GM19467 (cell line): Measurements from ENCODE around the gene NDUFB10.
A peak's percentile ranks its signal among the peaks of the same experiment; 100 is the strongest.
"Not testable (repeated sequence)": the region's sequence is repeated elsewhere in the genome, so short reads cannot be mapped to it uniquely, and the experiment has no call there.

Experiments
- ATAC-seq: cut with Tn5 transposase; IDR thresholded peaks from one replicate; pipeline ENCODE4 v1.9.1; 2021; ENCODE audit warnings: mild to moderate bottlenecking, moderate library complexity; ENCODE audit not compliant: unreplicated experiment

NDUFB10 gene

DNA sequence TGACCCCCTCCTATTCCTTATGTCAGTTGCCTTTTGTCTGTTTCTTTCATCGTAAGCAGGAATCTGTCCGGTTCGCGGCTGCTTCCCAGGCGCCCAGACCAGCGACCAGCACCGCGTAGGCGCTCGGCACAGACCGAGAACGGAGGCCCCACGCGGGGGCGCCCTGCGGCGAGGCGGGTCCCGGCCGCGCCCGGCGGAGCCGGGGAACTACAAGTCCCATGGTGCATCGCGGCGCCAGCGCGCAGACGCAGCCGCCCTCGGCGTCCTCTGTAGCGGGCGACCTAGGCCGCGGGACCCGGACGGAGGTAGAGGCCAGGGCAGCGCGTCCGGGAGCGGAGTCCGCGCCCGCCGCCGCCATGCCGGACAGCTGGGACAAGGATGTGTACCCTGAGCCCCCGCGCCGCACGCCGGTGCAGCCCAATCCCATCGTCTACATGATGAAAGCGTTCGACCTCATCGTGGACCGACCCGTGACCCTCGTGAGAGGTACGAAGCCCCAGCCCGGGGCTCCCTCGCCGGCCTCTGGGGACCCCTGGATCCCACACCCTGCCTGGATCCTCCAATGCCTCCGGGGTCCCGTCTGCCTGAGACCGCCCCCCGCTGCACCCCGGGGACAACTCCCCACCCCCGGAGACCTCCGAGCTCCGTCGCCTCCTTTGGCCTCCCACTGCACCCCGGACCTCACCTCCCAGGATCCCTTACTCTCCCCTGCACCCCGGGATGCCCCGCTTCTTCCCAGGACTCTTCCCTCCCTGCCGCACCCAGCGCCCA, at the start of gene NDUFB10:
Gene NDUFB10 (plus strand): TSS at position 270 of the 771 bp plus-strand sequence. CDS start 87 bp downstream, at position 357.
- ATAC-seq, result peak; percentile 78

- ATAC-seq, result no peak
Measured at GRCh38 chr16:1909561-1910231, 49.6 kb upstream of the NDUFB10 start.

DNA sequence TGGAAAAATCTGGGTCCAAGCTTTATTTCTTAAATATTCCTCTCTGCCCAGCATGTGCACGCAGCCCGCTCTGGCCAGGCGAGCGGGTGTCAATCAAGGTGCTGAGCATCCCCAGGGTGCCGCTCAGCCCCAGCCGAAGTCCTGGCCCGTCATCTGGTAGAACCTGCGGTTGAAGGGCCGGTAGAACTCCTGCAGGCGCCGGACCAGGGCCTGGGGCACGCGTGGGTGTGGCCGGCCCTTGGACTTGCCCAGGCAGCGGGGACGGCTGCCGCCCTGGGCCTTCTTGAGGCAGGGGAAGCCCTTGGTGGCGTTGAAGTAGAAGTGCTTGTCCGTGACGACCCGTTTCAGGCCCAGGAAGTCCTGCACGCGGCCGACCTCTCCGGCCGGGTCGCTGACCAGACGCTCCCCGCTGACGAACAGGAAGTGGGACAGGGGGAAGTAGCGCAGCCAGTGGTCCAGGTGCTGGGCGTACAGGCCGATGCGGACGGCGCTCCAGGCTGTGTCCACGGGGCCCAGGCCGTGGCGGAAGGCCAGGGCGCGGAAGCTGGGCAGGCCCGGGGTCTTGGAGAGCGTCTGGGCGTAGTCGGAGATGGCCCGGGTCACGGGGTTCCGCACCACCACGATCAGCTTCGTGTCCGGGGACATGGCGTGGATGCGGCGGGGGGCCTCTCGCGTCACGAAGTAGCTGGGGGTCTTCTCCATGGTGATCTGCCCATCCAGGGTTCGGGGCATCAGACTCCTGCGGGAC, 47.7 kb upstream of the NDUFB10 start:
- ATAC-seq, result no peak

DNA sequence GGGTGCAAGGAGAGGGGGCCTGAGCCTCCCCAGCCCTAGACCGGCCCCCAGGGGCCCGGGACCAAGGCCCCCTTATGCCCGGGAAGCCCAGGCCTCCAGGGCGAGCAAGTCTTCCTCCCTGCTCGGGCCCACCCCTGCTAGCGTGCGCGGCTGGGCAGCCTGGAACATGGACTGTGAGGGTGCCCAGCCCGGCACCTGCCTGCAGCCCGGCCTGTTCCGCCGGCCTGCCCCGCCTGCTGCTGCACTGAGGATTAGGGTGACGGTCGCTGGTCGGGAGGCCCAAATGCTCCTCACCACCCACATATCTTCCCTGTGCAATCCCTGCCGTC, 47.2 kb upstream of the NDUFB10 start:
- ATAC-seq, result no peak

DNA sequence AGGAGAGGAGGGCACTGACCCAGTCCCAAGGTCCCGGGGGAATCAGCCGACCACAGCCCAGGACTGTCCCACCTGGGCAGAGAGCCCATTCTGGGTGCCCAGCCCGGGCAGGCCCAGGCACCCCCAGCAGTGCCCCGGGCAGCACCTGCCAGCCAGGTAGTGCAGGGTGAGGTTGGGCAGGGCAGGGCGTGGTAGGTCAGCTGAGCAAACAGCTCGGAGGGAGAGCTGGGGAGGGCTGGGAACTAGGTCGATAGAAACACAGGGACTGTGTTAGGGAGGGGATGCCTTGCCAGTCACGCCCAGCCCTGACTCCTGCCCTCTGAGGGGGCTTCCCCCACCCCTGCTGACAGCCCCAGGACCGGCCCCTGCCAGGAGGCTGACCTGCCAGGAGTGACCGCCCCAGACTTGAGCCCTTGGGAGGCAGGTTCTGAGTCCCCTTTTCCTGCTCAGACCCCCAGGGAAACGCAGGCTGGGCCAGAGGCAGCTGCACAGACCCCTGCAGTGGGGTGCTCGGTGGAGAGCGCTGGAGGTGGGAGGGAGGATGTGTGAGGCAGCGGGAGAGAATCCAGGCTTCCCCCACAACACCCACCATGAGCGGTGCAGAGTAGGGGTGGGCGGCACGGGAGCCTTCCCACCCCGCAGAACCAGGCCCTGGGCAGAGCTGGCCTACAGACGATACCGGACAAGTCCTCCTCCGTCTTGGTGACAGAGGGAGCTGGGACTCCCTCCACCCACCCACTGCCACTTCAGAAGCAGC, 45.8 kb upstream of the NDUFB10 start:
- no peak for ATAC-seq

DNA sequence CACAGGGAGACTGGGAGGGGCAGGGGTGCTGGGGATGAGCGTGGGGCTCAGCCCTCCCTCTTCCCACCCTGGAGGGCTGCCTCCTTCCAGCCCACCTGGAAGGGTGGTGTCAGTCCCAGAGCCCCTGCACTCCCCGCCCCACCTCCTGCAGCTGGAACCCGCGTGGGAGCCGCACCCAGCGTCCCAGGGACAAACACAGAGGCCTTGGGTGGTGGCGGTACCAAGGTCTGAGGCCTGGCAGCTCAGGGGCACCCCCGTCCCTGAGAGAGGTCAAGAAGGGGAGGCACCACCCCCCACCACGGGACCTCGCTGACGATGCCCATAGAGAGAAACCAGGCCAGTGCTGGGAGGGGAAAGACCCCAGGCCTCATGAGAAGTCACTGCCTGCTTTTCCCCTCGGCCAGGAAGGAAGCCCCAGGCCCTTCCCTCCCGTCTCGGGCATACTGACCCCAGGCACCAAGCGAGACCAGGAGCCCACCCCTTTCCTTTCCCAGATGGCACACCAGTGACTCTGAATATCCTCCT, 45.2 kb upstream of the NDUFB10 start:
- ATAC-seq, result no peak

GRCh38 chr16:1914988-1915387, 44.4 kb upstream of the NDUFB10 start:
- no peak for ATAC-seq

DNA sequence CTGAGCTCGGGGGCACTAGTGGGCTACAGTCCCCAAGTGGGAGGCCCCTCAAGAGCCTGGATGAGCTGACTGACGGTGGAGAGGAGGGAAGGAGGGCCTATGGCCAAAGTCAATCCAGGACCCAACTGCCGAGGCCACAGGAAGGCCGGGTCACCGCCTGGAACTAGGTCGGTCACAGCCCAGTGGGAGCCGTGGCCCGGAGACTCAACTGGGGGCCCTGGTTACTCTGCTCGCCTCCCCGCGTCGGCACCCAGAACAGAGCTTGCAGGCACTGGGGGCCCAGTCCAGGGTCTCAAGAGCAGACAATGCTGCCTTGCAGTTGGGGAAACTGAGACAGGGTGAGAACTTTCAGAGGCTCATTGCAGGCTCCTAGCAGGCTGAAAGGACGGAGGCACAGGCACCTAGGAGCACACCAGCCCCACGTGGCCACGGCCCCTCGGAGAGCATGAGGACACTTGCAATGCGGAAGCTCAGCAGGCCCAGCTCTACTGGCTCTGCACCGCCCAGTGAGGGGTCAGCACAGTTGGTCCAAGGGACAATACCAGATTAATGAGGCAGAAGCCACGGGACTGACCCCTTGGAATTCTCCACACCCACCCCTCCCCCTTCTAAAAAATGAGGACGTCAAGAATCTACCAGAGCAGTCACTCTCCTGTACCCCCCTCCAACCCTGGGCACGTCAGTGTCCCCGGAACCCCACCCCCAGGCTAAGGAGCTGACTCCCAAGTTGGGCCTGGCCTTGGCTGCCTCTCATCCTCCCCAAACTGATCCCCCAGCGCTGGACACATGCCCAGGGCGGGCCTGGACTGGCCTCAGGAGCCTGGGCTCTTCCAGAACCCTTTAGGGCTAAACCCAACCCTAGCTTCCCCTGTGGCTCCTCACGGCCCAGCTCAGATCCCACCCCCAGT, 43.4 kb upstream of the NDUFB10 start:
- no peak for ATAC-seq

- ATAC-seq, result no peak
Measured at GRCh38 chr16:1916640-1916990, 42.7 kb upstream of the NDUFB10 start.

DNA sequence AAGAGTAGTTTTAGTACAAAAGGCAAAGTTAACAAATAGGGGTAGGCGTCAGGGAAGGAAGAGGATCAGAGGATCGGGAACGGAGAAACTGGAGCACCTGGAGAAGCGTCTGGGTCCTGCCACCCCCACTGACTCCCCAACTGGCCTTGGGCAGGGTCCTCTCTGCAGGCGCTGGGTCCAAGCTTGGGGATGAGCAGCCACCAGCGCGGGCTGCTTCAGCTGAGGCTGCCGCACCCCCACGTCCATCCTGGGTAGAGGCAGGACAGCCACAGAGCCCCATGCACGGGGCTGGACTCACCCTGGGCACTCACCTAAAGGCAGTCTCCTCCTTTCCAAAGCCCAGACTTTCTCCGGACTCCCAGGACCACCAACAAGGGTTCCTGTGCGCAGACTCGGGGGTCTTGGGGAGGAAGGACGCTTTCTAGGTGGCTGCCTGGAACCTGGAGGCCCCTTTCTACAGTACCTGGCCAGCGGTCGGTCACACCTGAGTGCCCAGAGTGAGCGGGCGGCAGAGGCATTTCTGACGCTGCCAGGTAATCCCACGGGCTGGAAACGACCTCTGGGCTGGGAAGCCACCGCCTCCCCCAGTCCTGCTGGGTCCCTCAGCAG, 42.2 kb upstream of the NDUFB10 start:
- no peak for ATAC-seq

GRCh38 chr16:1917665-1918350, 41.5 kb upstream of the NDUFB10 start:
- no peak for ATAC-seq

DNA sequence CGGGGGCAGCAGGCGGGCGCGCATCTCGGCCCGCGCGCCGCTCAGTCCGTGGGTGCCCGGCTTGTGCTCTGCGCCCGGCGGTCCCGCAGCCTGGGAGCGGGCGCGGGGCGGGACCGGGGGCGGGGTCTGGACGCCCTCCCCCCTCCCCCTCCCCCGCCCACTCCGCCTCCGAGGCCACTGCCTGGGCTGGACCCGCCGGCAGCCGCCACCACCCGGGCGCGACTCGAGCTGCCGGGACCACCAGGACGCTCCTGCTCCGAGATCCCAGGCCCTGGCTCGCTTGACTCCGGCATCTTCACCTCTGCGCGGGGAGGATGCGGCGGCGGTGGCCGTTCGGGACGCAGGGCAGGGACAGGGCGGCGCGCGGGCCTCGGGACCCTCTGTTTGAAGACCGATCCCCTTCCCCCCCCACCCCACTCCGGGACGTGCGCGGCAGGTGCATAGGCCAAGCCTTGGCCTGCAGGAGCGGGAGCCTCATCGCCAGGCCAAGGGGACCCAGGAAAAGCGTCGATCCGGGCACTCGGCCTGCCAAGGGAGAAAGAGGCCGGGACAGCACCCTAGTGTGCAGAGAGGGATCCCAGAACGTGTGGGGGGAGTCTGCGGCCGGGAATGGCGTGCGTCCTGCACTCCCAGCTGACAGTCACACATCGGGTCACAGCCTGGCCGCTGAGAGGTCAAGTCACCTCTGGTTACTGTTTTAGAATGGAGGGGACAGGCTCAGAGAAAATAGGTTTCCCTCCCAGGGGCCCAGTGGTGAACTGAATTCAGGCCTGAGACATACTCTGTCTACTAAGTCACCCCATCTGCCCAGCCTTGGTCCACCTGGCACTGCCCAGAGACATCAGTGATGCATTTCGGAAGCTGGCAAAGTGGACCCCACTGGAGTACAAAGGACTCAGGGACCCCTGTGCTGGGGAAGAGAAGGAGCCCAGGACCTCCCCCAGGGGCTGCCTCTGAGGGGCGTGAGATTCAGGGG, 40.7 kb upstream of the NDUFB10 start, which contains the start of gene HS3ST6:
Gene HS3ST6 (minus strand): TSS at position 65 of the 976 bp plus-strand sequence. CDS start 92 bp downstream, outside the sequence.
- ATAC-seq, result no peak

DNA sequence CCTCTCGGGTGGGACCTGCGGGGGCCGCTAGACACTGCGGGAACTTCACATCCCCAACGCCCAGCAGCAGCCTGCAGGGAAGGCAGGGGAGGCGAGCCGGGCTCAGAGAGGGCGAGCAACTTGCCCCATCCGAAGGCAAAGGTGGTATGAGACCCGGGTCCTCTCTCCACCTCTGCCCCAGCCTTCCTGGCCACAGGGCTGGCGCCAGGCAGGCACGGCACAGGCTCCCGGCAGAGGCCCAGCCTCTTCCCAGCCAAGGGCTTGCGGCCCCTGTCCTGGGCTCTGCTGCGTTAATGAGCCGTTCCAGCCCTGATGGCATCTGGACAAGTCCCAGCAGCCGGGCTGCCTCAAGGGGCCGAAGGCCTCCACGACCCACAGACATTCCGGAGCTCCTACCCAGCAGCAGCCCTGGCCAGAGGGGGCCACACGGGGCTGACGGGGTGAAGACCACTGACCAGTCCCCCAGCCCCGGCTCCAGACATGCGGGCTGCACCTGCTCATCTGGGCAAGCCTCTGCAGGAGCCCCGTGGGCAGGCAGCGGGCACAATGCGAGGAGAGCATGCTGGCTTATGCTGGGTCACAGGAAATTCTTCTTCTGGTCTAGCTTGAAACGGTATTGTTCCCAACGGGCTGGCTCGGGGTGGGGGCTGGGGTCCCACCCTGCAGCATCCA, 39.9 kb upstream of the NDUFB10 start:
- ATAC-seq, result no peak

DNA sequence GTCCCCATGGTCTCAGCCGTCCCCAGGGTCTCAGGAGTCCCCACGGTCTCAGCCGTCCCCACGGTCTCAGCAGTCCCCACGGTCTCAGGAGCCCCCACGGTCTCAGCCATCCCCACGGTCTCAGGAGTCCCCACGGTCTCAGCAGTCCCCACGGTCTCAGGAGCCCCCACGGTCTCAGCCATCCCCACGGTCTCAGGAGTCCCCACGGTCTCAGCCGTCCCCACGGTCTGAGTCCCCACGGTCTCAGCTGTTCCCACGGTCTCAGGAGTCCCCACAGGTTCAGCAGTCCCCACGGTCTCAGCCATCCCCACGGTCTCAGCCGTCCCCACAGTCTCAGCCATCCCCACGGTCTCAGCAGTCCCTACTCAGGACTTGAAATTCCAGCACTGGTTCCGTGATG, 39.2 kb upstream of the NDUFB10 start:
- not testable (repeated sequence) for ATAC-seq

DNA sequence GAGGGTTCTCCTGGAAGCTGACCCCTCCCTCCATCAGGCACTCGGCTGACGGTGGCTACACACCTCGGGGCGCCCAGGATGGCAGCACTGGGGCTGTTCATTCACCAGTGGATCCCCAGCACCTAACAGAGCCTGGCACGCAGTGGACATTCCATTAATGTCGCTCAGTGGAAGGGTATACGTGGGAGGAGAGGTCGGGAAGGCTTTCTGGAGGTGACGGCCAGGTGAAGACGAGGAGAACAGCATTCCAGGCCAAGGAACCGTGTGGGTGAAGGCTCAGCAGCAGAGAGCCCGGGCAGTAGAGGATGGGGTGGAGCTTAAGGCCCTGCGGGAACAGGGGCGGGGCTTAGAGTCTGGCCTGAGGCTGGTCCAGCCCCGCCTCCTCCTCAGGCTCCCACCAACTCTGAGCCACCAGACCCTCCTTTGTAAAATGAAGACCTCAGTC, 38.6 kb upstream of the NDUFB10 start:
- ATAC-seq, result no peak

- no peak for ATAC-seq
Measured at GRCh38 chr16:1922357-1922756, 37.0 kb upstream of the NDUFB10 start.
